Ovary (tissue), 3 donors: ENCODE results near the gene C1orf122.

ENCODE experiments used
- CTCF ChIP-seq, 3 donors: fragments of 450-650 bp in 2 of 3; fragments of 200-600 bp in 1 of 3; IDR thresholded peaks; one replicate each; pipeline versions ENCODE4 v1.5.1 to v1.8.0; 2016 to 2022; ENCODE audit warnings: antibody characterized with exemption in 3 of 3, mild to moderate bottlenecking in 1 of 3
- EP300 ChIP-seq: sonication (generic); formaldehyde crosslinking; IDR thresholded peaks from one replicate; pipeline ENCODE4 v1.6.1; 2017; ENCODE audit warnings: antibody characterized with exemption
- POLR2A ChIP-seq: fragments of 450-650 bp; IDR thresholded peaks from one replicate; pipeline ENCODE4 v1.6.1; 2017; ENCODE audit warnings: antibody characterized with exemption, mild to moderate bottlenecking, moderate library complexity
- donor health status: DM: no; HTN: no; CAD: no.

GRCh38 chr1:37776946-37777516 lies 30.6 kb upstream of the C1orf122 start:
- no peak for TF ChIP-seq CTCF (IDR thresholded peaks at IDR 0.05)
- TF ChIP-seq EP300: no peak
- no peak for TF ChIP-seq POLR2A
